ENCODE data around the gene IQGAP1. TPM values are rescaled to one million over a fixed set of nuclear protein-coding genes. Genes with fewer than 3 reads are reported as not detected.
A peak's percentile ranks its signal among the peaks of the same experiment; 100 is the strongest.

The IQGAP1 gene
- total and polyA plus RNA-seq, 2 of the 13 experiments (the other 11 are each of a cell fraction or from before 2014, with no cell fraction given), result 29.5 to 37.9 TPM

DNA sequence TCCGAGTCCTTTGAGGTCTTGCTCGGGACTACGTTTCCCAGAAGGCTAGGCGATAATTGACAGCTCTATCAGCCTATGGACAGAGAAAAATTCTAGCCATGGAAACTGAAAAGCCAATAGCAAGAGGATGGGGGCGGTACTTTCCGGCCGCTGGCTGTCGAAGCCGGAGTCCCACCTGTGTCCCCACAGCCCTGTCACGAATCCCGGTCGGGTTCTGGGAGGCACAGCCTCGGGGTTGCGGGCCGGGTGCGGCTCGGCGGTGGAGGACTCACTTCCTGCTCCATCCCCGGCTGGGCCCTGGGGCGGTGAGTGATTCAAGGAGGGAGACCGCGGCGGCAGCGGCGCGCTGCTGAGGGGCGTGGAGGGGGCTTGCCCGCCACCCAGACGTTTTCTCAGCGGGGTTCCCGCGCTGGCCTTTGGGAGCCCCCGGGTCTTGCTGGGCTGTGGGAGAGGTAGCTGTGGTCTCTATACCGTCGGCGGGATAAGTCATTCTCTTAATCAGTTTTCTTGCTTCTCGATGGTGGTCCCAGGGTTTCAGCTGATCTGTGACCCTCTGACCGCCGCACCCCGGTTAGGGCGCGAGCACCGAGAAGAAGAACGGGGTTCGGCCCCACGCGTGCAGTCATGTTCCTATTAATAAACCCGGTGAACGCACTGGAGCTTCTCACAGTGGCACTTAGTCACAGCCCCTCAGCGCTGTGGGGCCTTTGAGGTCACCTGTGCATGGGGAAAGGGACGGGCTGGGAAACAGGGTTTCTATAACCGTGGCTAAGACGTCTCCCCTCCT is 35.7 kb upstream of the IQGAP1 start, which contains the start of gene ZNF774 (continued):
- TF ChIP-seq, protein P1, sequence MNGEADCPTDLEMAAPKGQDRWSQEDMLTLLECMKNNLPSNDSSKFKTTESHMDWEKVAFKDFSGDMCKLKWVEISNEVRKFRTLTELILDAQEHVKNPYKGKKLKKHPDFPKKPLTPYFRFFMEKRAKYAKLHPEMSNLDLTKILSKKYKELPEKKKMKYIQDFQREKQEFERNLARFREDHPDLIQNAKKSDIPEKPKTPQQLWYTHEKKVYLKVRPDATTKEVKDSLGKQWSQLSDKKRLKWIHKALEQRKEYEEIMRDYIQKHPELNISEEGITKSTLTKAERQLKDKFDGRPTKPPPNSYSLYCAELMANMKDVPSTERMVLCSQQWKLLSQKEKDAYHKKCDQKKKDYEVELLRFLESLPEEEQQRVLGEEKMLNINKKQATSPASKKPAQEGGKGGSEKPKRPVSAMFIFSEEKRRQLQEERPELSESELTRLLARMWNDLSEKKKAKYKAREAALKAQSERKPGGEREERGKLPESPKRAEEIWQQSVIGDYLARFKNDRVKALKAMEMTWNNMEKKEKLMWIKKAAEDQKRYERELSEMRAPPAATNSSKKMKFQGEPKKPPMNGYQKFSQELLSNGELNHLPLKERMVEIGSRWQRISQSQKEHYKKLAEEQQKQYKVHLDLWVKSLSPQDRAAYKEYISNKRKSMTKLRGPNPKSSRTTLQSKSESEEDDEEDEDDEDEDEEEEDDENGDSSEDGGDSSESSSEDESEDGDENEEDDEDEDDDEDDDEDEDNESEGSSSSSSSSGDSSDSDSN (CRISPR knock-in tag; IDR thresholded peaks at IDR 0.05), result peak; percentile 82
- no peak for TF ChIP-seq ZNF382 (CRISPR knock-in tag; IDR thresholded peaks at IDR 0.05; ENCODE audit: borderline replicate concordance)
- TF ChIP-seq, protein P2, sequence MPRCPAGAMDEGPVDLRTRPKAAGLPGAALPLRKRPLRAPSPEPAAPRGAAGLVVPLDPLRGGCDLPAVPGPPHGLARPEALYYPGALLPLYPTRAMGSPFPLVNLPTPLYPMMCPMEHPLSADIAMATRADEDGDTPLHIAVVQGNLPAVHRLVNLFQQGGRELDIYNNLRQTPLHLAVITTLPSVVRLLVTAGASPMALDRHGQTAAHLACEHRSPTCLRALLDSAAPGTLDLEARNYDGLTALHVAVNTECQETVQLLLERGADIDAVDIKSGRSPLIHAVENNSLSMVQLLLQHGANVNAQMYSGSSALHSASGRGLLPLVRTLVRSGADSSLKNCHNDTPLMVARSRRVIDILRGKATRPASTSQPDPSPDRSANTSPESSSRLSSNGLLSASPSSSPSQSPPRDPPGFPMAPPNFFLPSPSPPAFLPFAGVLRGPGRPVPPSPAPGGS (CRISPR knock-in tag; IDR thresholded peaks at IDR 0.05), result peak; percentile 67
- TF ChIP-seq TBP (CRISPR knock-in tag; IDR thresholded peaks at IDR 0.05), result no peak
- TF ChIP-seq ZNF17 (CRISPR knock-in tag; IDR thresholded peaks at IDR 0.05), result no peak
- TF ChIP-seq, protein P3, sequence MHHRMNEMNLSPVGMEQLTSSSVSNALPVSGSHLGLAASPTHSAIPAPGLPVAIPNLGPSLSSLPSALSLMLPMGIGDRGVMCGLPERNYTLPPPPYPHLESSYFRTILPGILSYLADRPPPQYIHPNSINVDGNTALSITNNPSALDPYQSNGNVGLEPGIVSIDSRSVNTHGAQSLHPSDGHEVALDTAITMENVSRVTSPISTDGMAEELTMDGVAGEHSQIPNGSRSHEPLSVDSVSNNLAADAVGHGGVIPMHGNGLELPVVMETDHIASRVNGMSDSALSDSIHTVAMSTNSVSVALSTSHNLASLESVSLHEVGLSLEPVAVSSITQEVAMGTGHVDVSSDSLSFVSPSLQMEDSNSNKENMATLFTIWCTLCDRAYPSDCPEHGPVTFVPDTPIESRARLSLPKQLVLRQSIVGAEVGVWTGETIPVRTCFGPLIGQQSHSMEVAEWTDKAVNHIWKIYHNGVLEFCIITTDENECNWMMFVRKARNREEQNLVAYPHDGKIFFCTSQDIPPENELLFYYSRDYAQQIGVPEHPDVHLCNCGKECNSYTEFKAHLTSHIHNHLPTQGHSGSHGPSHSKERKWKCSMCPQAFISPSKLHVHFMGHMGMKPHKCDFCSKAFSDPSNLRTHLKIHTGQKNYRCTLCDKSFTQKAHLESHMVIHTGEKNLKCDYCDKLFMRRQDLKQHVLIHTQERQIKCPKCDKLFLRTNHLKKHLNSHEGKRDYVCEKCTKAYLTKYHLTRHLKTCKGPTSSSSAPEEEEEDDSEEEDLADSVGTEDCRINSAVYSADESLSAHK (CRISPR knock-in tag; IDR thresholded peaks at IDR 0.05; ENCODE audit: borderline replicate concordance), result no peak
- TF ChIP-seq, protein P4, sequence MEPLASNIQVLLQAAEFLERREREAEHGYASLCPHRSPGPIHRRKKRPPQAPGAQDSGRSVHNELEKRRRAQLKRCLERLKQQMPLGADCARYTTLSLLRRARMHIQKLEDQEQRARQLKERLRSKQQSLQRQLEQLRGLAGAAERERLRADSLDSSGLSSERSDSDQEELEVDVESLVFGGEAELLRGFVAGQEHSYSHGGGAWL (CRISPR knock-in tag; IDR thresholded peaks at IDR 0.05), result 0 out of 2 replicates have a peak, but pooled peaks have one; percentile 14
- TF ChIP-seq SUZ12 (IDR thresholded peaks at IDR 0.05; ENCODE audit: low read depth, low read length), result peak; percentile 72
- TF ChIP-seq NFYB (CRISPR knock-in tag; IDR thresholded peaks at IDR 0.05), result peak; percentile 99
- 0 out of 2 replicates have a peak, but pooled peaks have one; percentile 29 for TF ChIP-seq ZNF552 (CRISPR knock-in tag; IDR thresholded peaks at IDR 0.05; ENCODE audit: borderline replicate concordance)
- no peak for TF ChIP-seq REXO4 (CRISPR knock-in tag; IDR thresholded peaks at IDR 0.05; ENCODE audit: borderline replicate concordance)
- no peak for TF ChIP-seq FIP1L1 (IDR thresholded peaks at IDR 0.05; ENCODE audit: borderline replicate concordance, insufficient read depth, low read depth, low read length)
- TF ChIP-seq GABPB1 (CRISPR knock-in tag; IDR thresholded peaks at IDR 0.05), result peak; percentile 97
- no peak for TF ChIP-seq HNF4A (CRISPR knock-in tag; IDR thresholded peaks at IDR 0.05)
- TF ChIP-seq ZNF432 (CRISPR knock-in tag; IDR thresholded peaks at IDR 0.05; ENCODE audit: borderline replicate concordance), result no peak
- peak; percentile 34 for TF ChIP-seq ZNF883 (CRISPR knock-in tag; IDR thresholded peaks at IDR 0.05; ENCODE audit: not compliant biosample characterization)
- peak; percentile 34; the same call in 1 of the 2 replicates for TF ChIP-seq ZNF501 (CRISPR knock-in tag; IDR thresholded peaks at IDR 0.05)

All from HepG2 (cell line).